NCI-H1694 treated with DMSO at 0.1 percent for 48 hours (cell line): ENCODE measurements around the gene ORMDL2.
"Not testable (repeated sequence)": the region's sequence is repeated elsewhere in the genome, so short reads cannot be mapped to it uniquely, and the experiment has no call there.

Experiments used
- DNase-seq: peaks from one replicate; lab custom pipeline; 2025; lab: John Stamatoyannopoulos, UW

Gene ORMDL2

DNA sequence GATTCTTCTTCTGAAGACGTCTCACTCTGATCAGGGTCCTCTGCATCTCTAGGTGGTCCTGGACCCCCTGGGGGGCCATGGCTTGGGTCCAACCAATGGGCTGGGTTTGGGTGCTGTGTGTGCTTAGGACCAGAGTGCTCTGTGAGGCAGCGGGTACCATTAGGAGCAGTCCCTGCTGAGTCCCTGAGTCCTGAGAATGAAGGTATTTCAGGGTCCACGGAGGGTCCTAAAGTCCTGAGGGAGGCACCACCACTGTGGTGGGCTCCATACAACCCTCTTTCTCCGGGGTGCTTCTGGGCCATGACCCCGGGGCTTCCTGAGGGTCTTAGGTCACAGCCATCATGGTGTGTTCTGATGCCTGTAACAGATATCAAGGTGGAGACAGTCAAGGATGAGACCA is 10.5 kb downstream of the ORMDL2 start:
- DNase-seq: no peak

- DNase-seq: no peak
Measured at GRCh38 chr12:55829967-55830600, 12.2 kb downstream of the ORMDL2 start.

- DNase-seq: peak; percentile 4
Measured at GRCh38 chr12:55830601-55831446, 13.0 kb downstream of the ORMDL2 start.

DNA sequence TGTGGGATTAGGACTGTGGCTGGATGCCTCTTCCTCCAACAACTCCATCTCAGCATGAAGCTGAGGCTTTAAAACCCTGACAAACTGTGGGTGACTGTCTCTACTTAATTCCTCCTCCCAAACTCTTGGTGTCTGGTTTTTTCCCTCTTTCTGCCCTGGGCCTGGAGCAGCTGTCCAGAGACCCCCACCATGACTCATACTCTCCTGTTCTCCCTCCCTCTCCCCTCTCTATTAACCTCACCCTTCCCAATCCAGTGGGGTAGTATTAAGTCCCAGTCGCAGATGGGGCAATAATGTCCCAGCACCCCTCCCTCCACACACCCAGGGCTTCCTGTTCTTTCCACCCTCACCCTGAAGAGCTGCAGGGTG is 13.6 kb downstream of the ORMDL2 start:
- no peak for DNase-seq

- DNase-seq: no peak
Measured at GRCh38 chr12:55833056-55833455, 15.2 kb downstream of the ORMDL2 start.

- not testable (repeated sequence) for DNase-seq
Measured at GRCh38 chr12:55834400-55834799, 16.6 kb downstream of the ORMDL2 start.

DNA sequence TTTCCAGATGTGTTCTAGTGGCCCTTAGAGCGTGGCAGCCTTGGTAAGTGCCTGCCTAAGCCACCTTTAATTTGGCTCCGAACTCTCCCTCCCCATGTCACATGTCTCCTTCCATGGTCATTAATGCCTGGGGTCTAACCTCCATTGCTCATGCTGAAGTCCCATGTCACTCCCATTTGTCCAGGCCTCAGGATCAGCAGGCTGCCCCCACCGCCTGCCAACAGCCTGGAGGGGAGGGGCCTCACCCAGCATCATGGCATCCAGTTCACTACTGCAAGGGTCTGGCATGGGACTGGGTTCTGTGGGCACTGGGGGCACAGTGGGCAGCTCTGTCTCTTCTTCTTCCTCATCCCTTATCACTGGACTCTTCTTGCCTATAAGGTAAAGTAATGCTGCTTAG is 20.5 kb downstream of the ORMDL2 start:
- no peak for DNase-seq

- DNase-seq: no peak
Measured at GRCh38 chr12:55839345-55840140, 21.7 kb downstream of the ORMDL2 start.

GRCh38 chr12:55840581-55841351 is 22.9 kb downstream of the ORMDL2 start:
- no peak for DNase-seq

GRCh38 chr12:55842681-55843429 is 25.0 kb downstream of the ORMDL2 start, which contains the start of gene MMP19:
Gene MMP19, minus strand, starts transcription at chr12:55842936. Its CDS starts 106 bp downstream, at chr12:55842830.
- DNase-seq: no peak

- DNase-seq: no peak
Measured at GRCh38 chr12:55843431-55843830, 25.6 kb downstream of the ORMDL2 start.

DNA sequence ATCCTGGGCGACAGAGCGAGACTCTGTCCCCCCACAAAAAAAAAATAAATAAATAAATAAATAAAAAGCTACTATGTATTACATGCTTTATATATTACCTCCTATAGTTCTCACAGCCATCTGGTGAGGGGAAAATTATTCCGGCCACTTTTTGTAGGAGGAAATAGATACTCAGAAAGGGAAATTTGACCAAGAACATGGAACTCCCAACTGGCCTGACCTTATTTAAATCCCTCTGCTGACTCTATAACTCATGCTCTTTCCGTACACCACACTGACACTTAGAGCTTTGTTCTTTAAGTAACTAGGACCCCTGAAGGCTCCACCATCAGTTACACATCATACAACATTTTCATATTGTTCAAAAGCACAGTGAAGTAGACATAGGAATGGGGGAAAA is 27.1 kb downstream of the ORMDL2 start:
- no peak for DNase-seq

DNA sequence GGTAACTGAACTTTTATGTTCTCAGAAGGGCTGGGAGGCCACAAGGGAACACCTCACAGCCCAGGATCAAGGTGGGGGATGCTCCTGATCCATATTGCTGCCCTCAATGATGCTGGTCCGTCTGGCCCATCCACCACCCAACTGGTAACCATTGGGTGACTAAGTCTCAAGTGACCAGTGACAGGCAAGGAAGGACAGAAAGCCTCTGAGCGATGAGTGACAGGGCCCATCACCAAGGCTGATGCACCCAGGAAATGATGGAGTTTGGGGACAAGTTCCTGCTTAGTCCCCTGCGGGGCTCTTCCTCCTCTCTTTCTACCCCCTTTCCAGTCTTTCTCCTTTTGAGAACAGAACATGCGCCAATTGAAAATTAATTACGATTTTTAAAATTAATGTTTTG is 27.5 kb downstream of the ORMDL2 start:
- no peak for DNase-seq

- DNase-seq: no peak
Measured at GRCh38 chr12:55845785-55846496, 28.1 kb downstream of the ORMDL2 start.

GRCh38 chr12:55847033-55847432 is 29.2 kb downstream of the ORMDL2 start:
- no peak for DNase-seq

DNA sequence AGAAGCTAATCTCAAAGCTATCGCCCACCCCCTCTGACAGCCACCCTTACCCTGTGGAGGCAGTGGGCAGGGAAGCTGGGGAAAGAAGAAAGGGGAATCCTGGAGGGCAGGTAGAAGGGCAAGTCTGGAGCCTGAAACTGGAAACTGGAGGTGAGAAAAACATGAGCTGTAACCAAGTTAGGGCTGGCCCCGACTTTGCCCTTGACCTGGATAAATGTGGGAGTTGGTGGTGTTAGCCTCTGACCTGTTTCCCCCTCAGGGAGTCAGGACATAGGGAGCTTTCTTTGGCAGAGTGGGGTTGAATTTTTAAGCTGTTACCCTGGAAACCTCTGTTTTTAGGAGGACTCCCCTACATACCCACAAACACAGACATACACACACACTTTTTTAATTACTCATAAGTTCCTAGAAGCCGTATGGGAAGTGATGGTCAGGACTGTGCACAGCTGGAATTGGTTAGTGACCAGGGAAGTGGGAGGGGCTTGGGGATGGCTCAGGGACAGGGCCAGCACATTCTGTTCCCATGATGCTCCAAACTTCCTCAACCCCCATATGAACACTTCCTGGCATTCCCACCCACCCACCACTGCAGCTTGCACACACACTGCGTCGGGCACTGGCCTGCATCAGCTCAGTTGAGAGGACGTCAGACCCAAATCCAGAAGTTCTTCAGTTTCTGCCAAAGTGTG is 29.9 kb downstream of the ORMDL2 start:
- DNase-seq: no peak

DNA sequence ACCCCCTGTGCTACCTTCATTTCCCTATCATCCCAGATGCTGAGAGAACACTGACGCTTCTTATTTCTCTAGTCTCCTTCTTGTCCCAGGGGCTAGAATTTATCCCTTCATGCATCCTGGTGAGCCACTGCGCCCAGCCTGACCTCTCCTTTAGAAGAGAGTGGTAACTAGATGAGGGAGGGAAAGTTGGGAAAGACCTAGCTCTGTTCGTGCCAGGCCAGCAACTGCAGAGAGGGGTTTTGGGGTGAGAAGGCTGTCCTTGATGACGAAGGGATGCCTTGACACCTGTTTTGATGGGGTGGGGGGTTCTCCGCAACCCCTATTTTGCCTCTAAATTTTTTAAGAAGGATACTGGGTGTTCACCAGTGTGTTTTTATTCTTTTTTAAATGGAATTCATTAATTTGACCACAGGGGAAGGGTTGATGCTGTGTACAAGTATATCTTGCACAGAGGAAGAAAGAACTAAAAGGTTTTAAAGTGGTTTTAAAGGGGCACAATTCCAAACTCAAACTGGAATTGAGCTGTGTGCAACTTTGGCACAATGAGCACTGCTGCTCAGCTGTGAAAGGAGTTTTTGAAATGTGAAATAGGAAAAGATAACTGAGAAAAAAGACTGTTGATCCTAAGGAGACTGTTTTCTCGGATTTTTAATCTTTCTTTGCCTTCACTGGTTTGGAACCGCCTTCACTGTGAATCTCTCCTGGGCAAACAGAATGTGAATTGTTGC is 31.9 kb downstream of the ORMDL2 start:
- DNase-seq: no peak

GRCh38 chr12:55850401-55850800 is 32.6 kb downstream of the ORMDL2 start:
- no peak for DNase-seq

- no peak for DNase-seq
Measured at GRCh38 chr12:55850893-55851292, 33.1 kb downstream of the ORMDL2 start.
